ENCODE results near the gene IQGAP2.

The IQGAP2 gene

GRCh38 chr5:76522103-76522935 is 119.2 kb downstream of the IQGAP2 start:
- no peaks in the 10 kb centered on the region for H3K36me3 ChIP-seq (ENCODE audit: insufficient read depth, low read depth, low read length)
- no peaks in the 10 kb centered on the region for H3K9me3 ChIP-seq (ENCODE audit: insufficient read depth, low read depth, low read length)
- no peak overlapping the region for H3K27ac ChIP-seq (ENCODE audit: low read length)
- H3K4me1 ChIP-seq (ENCODE audit: insufficient read depth, low read length) = peaks cover 41% of the 10 kb centered on the region
- no peak overlapping the region for H3K4me3 ChIP-seq (ENCODE audit: low read length)
- H3K9ac ChIP-seq (ENCODE audit: low read depth, low read length) = no peak overlapping the region; the same call in 1 of the 2 replicates
- no peaks in the 10 kb centered on the region for H3K27me3 ChIP-seq (ENCODE audit: insufficient read depth, low read length)

DNA sequence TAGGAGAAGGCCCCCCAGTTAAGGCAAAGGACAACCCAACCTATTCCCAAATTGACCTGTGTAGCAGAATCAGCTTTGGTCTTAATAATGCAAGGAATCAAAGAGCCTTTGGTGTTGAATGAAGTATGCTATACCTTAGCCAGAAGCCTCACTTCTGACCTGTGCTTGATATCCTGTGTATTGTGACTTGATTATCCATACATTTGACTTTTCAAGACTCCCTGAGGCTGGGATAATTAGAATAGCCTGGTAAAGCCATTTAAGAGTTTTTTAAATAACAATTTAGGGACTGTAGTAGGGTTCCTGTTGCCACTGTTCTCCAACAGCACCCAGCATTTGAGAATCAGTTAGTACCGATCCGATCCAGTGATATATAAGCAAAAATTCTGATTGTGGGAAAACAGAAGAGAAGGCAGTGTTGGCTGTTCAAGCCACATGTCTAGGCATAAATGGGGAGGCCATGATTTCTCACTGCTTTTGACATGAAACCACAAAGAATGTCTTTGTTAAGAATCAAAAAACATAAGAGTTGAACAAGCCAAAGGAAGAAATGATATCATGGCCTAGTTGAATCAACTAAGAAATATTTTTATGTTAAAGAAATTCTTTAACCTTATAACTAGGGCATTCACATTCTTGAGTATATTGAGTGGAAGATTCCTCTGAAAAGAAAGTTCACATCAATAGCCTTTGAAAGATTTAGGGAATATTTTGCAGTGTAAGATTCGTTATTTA is 121.2 kb downstream of the IQGAP2 start:
- H3K4me1 ChIP-seq (ENCODE audit: insufficient read depth, low read length) = peaks cover 54% of the 10 kb centered on the region
- H3K27ac ChIP-seq (ENCODE audit: low read length) = peak overlapping the region; percentile 29
- H3K36me3 ChIP-seq (ENCODE audit: insufficient read depth, low read depth, low read length) = no peaks in the 10 kb centered on the region
- H3K27me3 ChIP-seq (ENCODE audit: insufficient read depth, low read length) = no peaks in the 10 kb centered on the region
- peak overlapping the region; percentile 51 for H3K4me3 ChIP-seq (ENCODE audit: low read length)
- peak overlapping the region; percentile 58; the same call in 1 of the 2 replicates for H3K9ac ChIP-seq (ENCODE audit: low read depth, low read length)
- H3K9me3 ChIP-seq (ENCODE audit: insufficient read depth, low read depth, low read length) = no peaks in the 10 kb centered on the region

DNA sequence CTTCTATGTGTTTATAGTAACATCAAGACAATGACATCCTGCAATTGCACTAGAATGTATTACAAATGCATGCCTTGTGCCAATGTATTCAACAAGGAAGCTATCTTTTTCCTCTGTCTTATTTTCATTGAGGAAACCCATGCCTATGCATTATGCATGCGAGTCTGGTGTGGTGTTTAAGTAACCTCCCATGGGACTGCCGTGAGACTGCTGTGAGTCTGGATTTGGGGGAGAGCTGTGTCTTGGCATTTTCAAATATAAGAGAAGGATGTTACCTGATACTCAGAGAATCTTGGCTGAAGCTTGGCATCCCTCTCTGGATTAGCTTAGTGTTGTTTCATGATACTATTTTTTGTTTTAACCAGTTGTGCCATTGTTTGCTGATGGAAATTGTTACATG is 121.8 kb downstream of the IQGAP2 start:
- Histone ChIP-seq H3K4me1 (ENCODE audit: insufficient read depth, low read length) (peaks cover 54% of the 10 kb centered on the region), H3K4me3 (ENCODE audit: low read length) (peak overlapping the region; percentile 51; the same call in 1 of the 2 replicates), H3K27me3 (ENCODE audit: insufficient read depth, low read length) (no peaks in the 10 kb centered on the region), H3K9me3 (ENCODE audit: insufficient read depth, low read depth, low read length) (no peaks in the 10 kb centered on the region), H3K36me3 (ENCODE audit: insufficient read depth, low read depth, low read length) (no peaks in the 10 kb centered on the region), H3K9ac (ENCODE audit: low read depth, low read length) (peak overlapping the region; percentile 38; the same call in 1 of the 2 replicates), H3K27ac (ENCODE audit: low read length) (peak overlapping the region; percentile 13)

DNA sequence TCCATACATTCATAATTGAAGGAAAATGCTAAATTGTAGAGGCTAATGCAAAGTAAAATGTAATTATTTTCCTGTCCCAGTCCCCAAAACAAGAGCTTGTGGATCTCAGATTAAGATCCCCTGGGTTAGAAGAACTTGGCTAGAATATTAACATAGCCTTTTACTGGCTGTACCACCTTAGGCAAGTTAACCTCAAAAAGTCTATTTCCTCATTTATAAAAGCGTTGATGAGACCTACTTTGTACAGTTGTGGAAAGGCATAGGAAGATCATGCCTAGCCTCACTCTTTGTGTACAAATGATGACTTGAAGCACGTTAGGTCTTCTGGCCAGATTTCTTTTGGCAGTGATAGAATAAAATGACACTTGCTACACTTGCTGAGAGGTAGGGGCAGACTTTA is 122.9 kb downstream of the IQGAP2 start:
- H3K27ac ChIP-seq (ENCODE audit: low read length) = no peak overlapping the region
- no peaks in the 10 kb centered on the region for H3K9me3 ChIP-seq (ENCODE audit: insufficient read depth, low read depth, low read length)

DNA sequence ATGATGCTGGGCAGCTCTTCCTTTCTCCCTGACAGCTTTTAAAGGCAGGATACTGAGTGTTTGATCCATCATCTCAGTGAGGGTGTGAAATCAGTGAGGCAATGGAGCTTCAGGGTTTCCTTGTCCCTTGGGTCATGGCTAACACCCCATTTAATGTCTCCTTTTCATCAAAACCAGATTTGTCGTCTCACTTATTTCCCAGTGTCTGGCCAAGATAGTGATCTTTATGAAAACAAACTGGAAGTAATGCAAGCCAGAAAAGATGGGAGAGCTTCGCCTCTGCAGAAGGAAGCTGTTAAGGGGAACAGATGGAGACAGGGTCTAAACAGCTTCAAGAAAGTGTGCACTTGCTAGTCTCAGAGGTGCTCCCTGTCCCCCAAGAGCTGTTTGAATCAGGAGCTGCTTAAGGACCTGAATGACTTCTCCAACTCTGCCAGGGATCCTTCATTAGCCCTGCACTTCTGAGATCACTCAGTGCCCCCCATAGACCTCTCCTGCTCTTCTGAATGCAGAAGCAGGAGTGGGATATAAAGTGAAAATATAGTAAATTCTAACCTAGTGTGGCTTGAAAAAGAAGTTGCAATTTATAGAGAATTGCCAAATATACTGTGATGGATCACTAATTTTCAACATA is 124.0 kb downstream of the IQGAP2 start:
- Histone ChIP-seq H3K27me3 (ENCODE audit: insufficient read depth, low read length) (no peaks in the 10 kb centered on the region), H3K36me3 (ENCODE audit: insufficient read depth, low read depth, low read length) (no peaks in the 10 kb centered on the region), H3K4me1 (ENCODE audit: insufficient read depth, low read length) (peaks cover 51% of the 10 kb centered on the region), H3K27ac (ENCODE audit: low read length) (no peak overlapping the region), H3K9me3 (ENCODE audit: insufficient read depth, low read depth, low read length) (no peaks in the 10 kb centered on the region), H3K9ac (ENCODE audit: low read depth, low read length) (no peak overlapping the region), H3K4me3 (ENCODE audit: low read length) (no peak overlapping the region)

More for the DNA sequence above, 122.9 kb downstream of the IQGAP2 start:
- H3K27me3 ChIP-seq (ENCODE audit: insufficient read depth, low read length) = no peaks in the 10 kb centered on the region
- H3K36me3 ChIP-seq (ENCODE audit: insufficient read depth, low read depth, low read length) = no peaks in the 10 kb centered on the region
- H3K4me1 ChIP-seq (ENCODE audit: insufficient read depth, low read length) = peaks cover 53% of the 10 kb centered on the region
- H3K9ac ChIP-seq (ENCODE audit: low read depth, low read length) = peak overlapping the region; percentile 38; the same call in 1 of the 2 replicates
- H3K4me3 ChIP-seq (ENCODE audit: low read length) = no peak overlapping the region

- no peak overlapping the region for H3K27ac ChIP-seq (ENCODE audit: low read length)
- H3K4me1 ChIP-seq (ENCODE audit: insufficient read depth, low read length) = peaks cover 49% of the 10 kb centered on the region
- H3K4me3 ChIP-seq (ENCODE audit: low read length) = no peak overlapping the region
- H3K9ac ChIP-seq (ENCODE audit: low read depth, low read length) = no peak overlapping the region
- H3K9me3 ChIP-seq (ENCODE audit: insufficient read depth, low read depth, low read length) = no peaks in the 10 kb centered on the region
- no peaks in the 10 kb centered on the region for H3K36me3 ChIP-seq (ENCODE audit: insufficient read depth, low read depth, low read length)
- H3K27me3 ChIP-seq (ENCODE audit: insufficient read depth, low read length) = no peaks in the 10 kb centered on the region
Measured at GRCh38 chr5:76527685-76528161, 124.6 kb downstream of the IQGAP2 start.

- Histone ChIP-seq H3K9ac (ENCODE audit: low read depth, low read length) (no peak overlapping the region), H3K27me3 (ENCODE audit: insufficient read depth, low read length) (no peaks in the 10 kb centered on the region), H3K9me3 (ENCODE audit: insufficient read depth, low read depth, low read length) (no peaks in the 10 kb centered on the region), H3K36me3 (ENCODE audit: insufficient read depth, low read depth, low read length) (no peaks in the 10 kb centered on the region), H3K4me3 (ENCODE audit: low read length) (no peak overlapping the region), H3K27ac (ENCODE audit: low read length) (no peak overlapping the region), H3K4me1 (ENCODE audit: insufficient read depth, low read length) (peaks cover 41% of the 10 kb centered on the region)
Measured at GRCh38 chr5:76528547-76529331, 125.7 kb downstream of the IQGAP2 start.

DNA sequence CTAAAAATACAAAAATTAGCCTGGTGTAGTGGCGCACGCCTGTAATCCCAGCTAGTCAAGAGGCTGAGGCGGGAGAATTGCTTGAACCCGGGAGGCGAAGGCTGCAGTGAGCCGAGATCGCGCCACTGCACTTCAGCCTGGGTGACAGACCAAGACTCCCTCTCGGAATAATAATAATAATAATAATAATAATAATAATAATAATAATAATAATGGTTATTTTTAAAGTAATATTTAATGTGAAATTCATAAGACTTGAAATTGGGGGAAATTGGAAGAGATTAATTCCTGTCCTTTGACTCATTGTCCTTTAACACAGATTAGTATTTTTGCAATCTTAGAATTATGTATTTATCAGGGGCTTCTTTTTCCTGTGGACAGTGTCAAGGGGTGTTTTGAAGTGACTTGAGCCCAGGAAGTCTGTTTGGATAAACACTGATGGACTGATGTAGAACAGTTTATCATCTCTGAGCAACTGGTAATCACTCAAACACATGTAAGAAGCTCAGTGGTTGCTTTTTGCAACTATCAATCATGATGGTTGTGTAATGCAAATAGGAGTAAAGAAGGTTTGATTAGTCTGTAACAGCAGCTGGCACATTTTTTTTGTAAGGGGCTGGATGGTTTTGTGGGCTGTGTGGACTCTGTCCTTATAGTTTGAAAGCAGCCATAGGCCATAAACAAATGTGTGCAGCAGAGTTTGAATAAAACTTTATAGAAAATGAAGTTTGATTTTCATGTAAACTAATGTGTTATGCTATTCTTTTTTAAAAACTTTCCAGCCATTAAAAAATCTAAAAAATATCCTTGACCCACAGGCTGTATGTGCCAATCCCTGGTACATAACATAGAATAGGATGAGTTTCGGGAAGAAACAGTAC is 126.6 kb downstream of the IQGAP2 start:
- Histone ChIP-seq H3K36me3 (ENCODE audit: insufficient read depth, low read depth, low read length) (no peaks in the 10 kb centered on the region), H3K27me3 (ENCODE audit: insufficient read depth, low read length) (no peaks in the 10 kb centered on the region), H3K4me3 (ENCODE audit: low read length) (no peak overlapping the region), H3K27ac (ENCODE audit: low read length) (no peak overlapping the region), H3K9ac (ENCODE audit: low read depth, low read length) (no peak overlapping the region), H3K4me1 (ENCODE audit: insufficient read depth, low read length) (peaks cover 34% of the 10 kb centered on the region), H3K9me3 (ENCODE audit: insufficient read depth, low read depth, low read length) (no peaks in the 10 kb centered on the region)

DNA sequence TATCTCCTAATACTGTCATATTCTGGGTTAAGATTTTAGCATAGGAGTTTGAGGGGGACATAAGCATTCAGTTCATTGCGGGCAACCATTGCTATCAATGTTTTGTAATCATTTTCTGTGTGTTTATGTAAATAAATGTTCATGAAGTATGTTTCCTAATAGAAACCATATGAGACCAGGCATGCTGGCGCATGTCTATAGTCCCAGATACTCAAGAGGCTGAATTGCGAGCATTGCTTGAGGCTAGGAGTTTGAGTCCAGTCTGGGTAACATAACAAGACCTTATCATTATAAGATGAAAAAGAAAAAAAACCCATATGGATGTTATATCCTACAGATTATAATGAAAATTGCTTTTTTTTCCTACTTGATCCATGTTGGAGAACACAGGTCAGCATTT is 129.0 kb downstream of the IQGAP2 start:
- no peak overlapping the region for H3K4me3 ChIP-seq (ENCODE audit: low read length)
- peaks cover 21% of the 10 kb centered on the region for H3K4me1 ChIP-seq (ENCODE audit: insufficient read depth, low read length)
- H3K36me3 ChIP-seq (ENCODE audit: insufficient read depth, low read depth, low read length) = no peaks in the 10 kb centered on the region
- H3K27ac ChIP-seq (ENCODE audit: low read length) = no peak overlapping the region
- H3K9ac ChIP-seq (ENCODE audit: low read depth, low read length) = no peak overlapping the region
- H3K27me3 ChIP-seq (ENCODE audit: insufficient read depth, low read length) = no peaks in the 10 kb centered on the region
- H3K9me3 ChIP-seq (ENCODE audit: insufficient read depth, low read depth, low read length) = no peaks in the 10 kb centered on the region

DNA sequence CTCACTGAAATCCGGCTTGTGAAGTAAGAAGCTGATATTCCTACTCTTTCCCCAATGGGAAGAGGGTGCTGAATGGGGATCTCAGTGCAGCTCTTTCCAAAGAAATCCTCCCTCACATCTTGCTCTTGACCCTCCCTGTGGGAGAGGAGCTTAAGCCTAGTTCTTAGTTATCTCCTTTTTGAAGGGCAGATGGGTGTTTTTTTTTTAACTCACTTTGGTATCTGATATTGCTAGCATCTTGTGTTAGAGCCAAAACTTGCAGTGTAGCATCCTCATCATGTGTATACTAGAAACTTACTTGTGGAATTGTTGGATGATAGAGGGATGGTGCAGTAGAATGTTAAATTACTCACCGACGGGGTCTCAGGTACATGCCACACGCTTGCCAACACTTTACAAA is 129.9 kb downstream of the IQGAP2 start:
- no peak overlapping the region for H3K4me3 ChIP-seq (ENCODE audit: low read length)
- no peaks in the 10 kb centered on the region for H3K36me3 ChIP-seq (ENCODE audit: insufficient read depth, low read depth, low read length)
- no peaks in the 10 kb centered on the region for H3K27me3 ChIP-seq (ENCODE audit: insufficient read depth, low read length)
- no peak overlapping the region for H3K9ac ChIP-seq (ENCODE audit: low read depth, low read length)
- no peaks in the 10 kb centered on the region for H3K9me3 ChIP-seq (ENCODE audit: insufficient read depth, low read depth, low read length)
- H3K27ac ChIP-seq (ENCODE audit: low read length) = no peak overlapping the region
- peaks cover 21% of the 10 kb centered on the region for H3K4me1 ChIP-seq (ENCODE audit: insufficient read depth, low read length)

Measured in iPS-20b (cell line).